Upper lobe of right lung (tissue), 1 donor: ENCODE results near the gene TBC1D2. TPM values are rescaled to one million over a fixed set of nuclear protein-coding genes. Genes with fewer than 3 reads are reported as not detected.
A peak's percentile ranks its signal among the peaks of the same experiment; 100 is the strongest.

Experiments
- ATAC-seq: fragments of 200-7000 bp; cut with Tn5 transposase; one replicate; pipeline ENCODE4 v1.9.1; 2020; ENCODE audit warnings: mild to moderate bottlenecking, moderate library complexity
- DNase-seq: peaks from one replicate; pipeline ENCODE4 v3.0.0-alpha.2; 2020
- H3K27ac ChIP-seq: fragments of 200-600 bp; one replicate; pipeline ENCODE4 v1.8.0; 2022
- H3K27me3 ChIP-seq: fragments of 200-600 bp; one replicate; pipeline ENCODE4 v1.8.0; 2022; ENCODE audit warnings: mild to moderate bottlenecking
- H3K36me3 ChIP-seq: fragments of 200-600 bp; one replicate; pipeline ENCODE4 v1.8.0; 2022
- H3K4me1 ChIP-seq: fragments of 200-600 bp; one replicate; pipeline ENCODE4 v1.8.0; 2022
- H3K4me3 ChIP-seq: fragments of 200-600 bp; one replicate; pipeline ENCODE4 v1.8.0; 2022; ENCODE audit warnings: mild to moderate bottlenecking
- H3K9me3 ChIP-seq: fragments of 200-600 bp; one replicate; pipeline ENCODE4 v1.8.0; 2022
- intact Hi-C: fragments of 100-400 bp; cut with DNase I; formaldehyde crosslinking; loops from one replicate; pipeline ENCODE4 v1.11.0; 2022
- total RNA-seq: library from RNA; stranded (reverse); fragmentation: NEBNext Ultra II Directional; extraction: Animal tissue kit (Norgen Biotek cat#: 25700); gene quantifications from one replicate; pipeline ENCODE4 v1.2.1, GENCODE V29; 2021
- TF ChIP-seq, protein P1 (sequence below): fragments of 200-600 bp; IDR thresholded peaks from one replicate; pipeline ENCODE4 v1.8.0; 2022; ENCODE audit warnings: antibody characterized with exemption
- donor health status: DM: no; HTN: yes; CAD: no; lungs with severe emphysema.

TBC1D2 gene
- total RNA-seq, 1 donor from 2014 or later, result 71.8 TPM

DNA sequence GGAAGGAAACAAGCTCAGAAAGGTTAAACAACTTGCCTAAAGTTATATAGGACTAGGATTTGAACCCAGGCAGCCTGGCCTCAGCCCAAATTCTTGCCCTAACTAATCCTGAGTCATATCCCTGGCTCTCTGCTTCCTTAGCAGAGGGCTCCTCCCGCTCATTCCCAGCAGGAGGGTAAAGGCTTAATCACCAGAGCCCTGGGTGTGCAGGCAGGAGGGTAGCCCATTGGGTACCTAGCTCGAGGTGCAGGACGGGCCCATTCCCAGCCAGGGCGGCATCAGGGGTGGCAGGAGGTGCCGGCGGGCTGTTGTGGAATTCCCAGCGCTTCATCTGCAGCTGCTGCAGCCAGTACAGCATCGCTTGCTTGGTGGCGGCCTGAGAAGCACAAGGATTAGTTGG is 3.9 kb downstream of the TBC1D2 start:
- intact Hi-C loops, result loop anchor here (10.0 kb wide), 1 partner anchor 177 kb away; no protein-coding TSS in a partner anchor
- Histone ChIP-seq H3K9me3 (no peaks in the 10 kb centered on the region), H3K36me3 (peaks cover 15% of the 10 kb centered on the region), H3K4me3 (no peak overlapping the region), H3K27me3 (no peaks in the 10 kb centered on the region), H3K4me1 (peaks cover 62% of the 10 kb centered on the region), H3K27ac (peak overlapping the region; percentile 85)
- DNase-seq (no peak), ATAC-seq (no peak)
- TF ChIP-seq, protein P1, sequence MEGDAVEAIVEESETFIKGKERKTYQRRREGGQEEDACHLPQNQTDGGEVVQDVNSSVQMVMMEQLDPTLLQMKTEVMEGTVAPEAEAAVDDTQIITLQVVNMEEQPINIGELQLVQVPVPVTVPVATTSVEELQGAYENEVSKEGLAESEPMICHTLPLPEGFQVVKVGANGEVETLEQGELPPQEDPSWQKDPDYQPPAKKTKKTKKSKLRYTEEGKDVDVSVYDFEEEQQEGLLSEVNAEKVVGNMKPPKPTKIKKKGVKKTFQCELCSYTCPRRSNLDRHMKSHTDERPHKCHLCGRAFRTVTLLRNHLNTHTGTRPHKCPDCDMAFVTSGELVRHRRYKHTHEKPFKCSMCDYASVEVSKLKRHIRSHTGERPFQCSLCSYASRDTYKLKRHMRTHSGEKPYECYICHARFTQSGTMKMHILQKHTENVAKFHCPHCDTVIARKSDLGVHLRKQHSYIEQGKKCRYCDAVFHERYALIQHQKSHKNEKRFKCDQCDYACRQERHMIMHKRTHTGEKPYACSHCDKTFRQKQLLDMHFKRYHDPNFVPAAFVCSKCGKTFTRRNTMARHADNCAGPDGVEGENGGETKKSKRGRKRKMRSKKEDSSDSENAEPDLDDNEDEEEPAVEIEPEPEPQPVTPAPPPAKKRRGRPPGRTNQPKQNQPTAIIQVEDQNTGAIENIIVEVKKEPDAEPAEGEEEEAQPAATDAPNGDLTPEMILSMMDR, result no peak

DNA sequence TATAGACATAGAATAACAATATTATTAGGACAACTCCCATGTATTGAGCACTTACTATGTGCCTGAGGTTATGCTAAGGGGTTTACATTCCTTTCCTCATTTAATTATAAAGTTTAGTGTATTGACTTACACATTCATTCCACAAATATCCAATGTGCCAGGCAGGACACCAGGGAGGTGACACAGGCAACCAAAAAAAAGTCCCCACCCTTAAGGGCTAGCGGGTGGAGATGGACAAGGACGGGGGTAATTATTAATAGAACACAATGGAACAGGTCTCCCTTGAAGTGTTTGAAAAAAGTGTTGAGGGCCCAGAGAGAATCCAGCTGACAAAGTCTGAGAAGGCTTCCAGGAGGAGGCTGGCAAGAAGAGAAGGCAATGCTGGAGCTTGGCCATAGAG is 5.7 kb downstream of the TBC1D2 start:
- Histone ChIP-seq H3K27me3 (no peaks in the 10 kb centered on the region), H3K27ac (peak overlapping the region; percentile 85), H3K4me1 (peaks cover 59% of the 10 kb centered on the region), H3K9me3 (no peaks in the 10 kb centered on the region), H3K4me3 (no peak overlapping the region), H3K36me3 (peaks cover 22% of the 10 kb centered on the region)
- intact Hi-C loops, result loop anchor here (10.0 kb wide), 1 partner anchor 175 kb away; no protein-coding TSS in a partner anchor
- ATAC-seq (peak; percentile 20), DNase-seq (no peak)
- TF ChIP-seq, protein P1, result no peak

DNA sequence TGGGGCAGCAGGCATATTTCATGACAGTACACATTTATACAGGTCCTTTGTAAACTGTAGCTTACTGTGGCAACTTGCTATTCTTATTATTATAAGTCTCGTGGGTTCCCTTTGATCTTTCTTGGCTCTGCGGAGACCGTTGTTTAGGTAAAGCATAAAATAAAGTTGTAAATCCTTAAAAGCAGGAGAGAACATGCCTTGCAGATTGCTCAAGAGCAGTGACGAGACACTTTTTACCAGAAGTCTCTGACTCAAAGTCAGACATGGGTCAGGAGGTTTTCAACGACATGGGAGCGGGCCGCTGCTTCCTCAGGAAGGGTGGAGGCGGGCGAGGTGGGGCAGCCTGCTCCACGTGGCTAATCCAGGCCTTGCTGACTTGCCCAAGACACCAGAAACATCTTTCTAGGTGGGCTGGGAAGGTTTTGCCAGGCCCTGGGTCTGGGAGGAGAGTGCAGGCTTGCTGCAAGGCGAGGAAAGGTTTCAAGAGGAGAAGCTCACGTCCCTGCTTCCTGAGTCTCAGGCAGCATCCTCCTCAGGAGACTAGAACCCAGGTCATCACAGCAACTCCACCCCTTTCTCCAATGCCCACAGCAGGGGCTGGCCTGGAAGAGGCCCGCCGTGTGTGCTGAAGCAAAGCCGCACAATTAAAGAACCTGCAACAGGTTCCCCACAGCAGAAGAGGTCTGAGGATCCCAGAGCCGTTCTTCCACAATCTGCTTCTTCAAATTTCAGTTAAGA is 6.5 kb downstream of the TBC1D2 start:
- peak overlapping the region; percentile 85 for H3K27ac ChIP-seq
- no peaks in the 10 kb centered on the region for H3K27me3 ChIP-seq
- H3K36me3 ChIP-seq, result peaks cover 25% of the 10 kb centered on the region
- peaks cover 51% of the 10 kb centered on the region for H3K4me1 ChIP-seq
- ATAC-seq (peak; percentile 88), DNase-seq (peak; percentile 94)
- intact Hi-C loops, result no loop called here
- H3K9me3 ChIP-seq, result no peaks in the 10 kb centered on the region
- TF ChIP-seq, protein P1, result no peak
- H3K4me3 ChIP-seq, result no peak overlapping the region

DNA sequence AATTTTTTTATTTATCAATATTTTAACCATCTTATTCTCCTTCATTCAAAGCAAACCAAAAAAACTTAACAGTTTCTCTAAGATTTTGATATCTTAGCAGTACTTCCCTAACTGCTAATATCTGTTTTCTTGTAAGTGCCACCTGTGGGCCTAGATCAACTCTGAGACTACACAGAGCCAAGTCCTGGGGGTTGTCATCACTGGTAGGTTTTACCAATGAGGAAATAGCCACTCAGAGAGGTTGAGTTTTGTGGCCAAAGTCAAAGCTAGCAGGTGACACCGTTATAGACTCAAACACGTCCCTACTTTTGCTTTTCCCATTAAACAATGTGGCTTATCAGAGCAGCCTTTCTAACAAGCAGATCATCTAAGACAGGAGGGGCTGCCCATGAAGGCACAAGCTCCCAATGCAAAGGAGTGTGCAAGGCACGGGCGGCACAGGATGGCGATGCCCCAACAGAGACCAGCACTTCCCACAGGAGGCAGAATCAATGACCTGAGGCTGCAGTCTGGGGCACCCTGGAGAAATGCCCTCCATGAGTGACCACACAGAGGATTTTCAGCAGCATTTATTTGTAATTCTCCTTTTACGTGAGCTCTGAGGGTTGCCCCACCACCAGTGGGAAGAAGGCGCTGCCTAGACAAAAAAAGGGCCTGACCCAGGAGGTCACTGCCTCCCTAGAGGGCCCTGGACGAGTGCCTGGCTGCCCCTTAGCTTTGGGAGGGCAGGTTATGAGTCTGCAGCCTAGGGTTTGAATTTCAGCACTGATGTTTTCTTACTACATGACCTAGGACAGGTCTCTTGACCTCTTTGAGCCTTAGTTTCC is 7.4 kb downstream of the TBC1D2 start:
- no peaks in the 10 kb centered on the region for H3K9me3 ChIP-seq
- H3K27ac ChIP-seq, result peak overlapping the region; percentile 85
- peaks cover 51% of the 10 kb centered on the region for H3K4me1 ChIP-seq
- TF ChIP-seq, protein P1, result no peak
- ATAC-seq (peak; percentile 8), DNase-seq (no peak)
- H3K36me3 ChIP-seq, result peaks cover 33% of the 10 kb centered on the region
- intact Hi-C loops, result no loop called here
- H3K4me3 ChIP-seq, result no peak overlapping the region
- no peaks in the 10 kb centered on the region for H3K27me3 ChIP-seq

DNA sequence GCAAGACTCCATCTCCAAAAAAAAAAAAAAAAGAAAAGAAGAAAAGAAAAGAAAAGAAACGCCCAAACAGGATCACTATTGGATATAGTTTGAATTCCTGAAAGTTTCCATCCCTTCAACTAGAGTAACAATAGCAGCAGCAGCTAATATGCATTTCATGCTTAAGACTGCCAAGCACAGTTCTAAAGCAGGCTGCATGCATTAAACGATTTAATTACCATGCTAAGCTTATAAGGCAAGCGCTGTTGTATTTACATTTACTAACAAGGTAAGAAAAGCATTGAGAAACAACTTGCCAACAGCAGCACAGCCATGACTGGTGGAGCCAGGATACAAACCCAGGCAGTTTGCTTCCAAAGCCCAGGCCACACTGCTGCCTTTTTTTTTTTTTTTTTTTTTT is 13.0 kb downstream of the TBC1D2 start:
- no peak overlapping the region for H3K27ac ChIP-seq
- TF ChIP-seq, protein P1, result no peak
- no peaks in the 10 kb centered on the region for H3K27me3 ChIP-seq
- intact Hi-C loops, result no loop called here
- no peak for DNase-seq
- no peak overlapping the region for H3K4me3 ChIP-seq
- peaks cover 39% of the 10 kb centered on the region for H3K36me3 ChIP-seq
- H3K4me1 ChIP-seq, result peaks cover 10% of the 10 kb centered on the region
- H3K9me3 ChIP-seq, result no peaks in the 10 kb centered on the region
- no peak for ATAC-seq
